Measurements from ENCODE around the gene MADCAM1.

GRCh38 chr19:495402-496111 is 729 bp upstream of the MADCAM1 start:
- TF ChIP-seq POLR2A (IDR thresholded peaks at IDR 0.05) (no peak), CTCF (IDR thresholded peaks at IDR 0.05) (peak in 5 of 6 experiments; percentile 20 to 63 (median 30))

All from thyroid gland (tissue), 4 donors.